ENCODE data around the gene NTHL1. TPM values are rescaled to one million over a fixed set of nuclear protein-coding genes. Genes with fewer than 3 reads are reported as not detected.

NTHL1 gene
- total RNA-seq, 4 donors from 2014 or later, result 22.8 to 56.7 (median 28.1) TPM

GRCh38 chr16:1997494-1998359, 49.9 kb downstream of the NTHL1 start:
- WGBS, 2 donors, result 75 to 86% methylated on average over 13 to 25 of the region's 26 CpGs
- Histone ChIP-seq H3K27me3 (peaks cover 0 to 9% of the 10 kb centered on the region in 2 donors), H3K4me1 (peaks cover 0 to 3% (median under 1%) of the 10 kb centered on the region in 4 donors), H3K9me3 (no peaks in the 10 kb centered on the region), H3K27ac (peak overlapping the region in 1 of 4 donors; percentile 35), H3K36me3 (peaks cover 20 to 69% (median 21%) of the 10 kb centered on the region in 3 donors), H3K4me3 (no peak overlapping the region)
- DNase-seq (ENCODE audit: low spot score in 2 of 2), result no peak
- TF ChIP-seq EP300 (IDR thresholded peaks at IDR 0.05) (no peak), POLR2A (IDR thresholded peaks at IDR 0.05) (no peak)
- TF ChIP-seq, protein P1, sequence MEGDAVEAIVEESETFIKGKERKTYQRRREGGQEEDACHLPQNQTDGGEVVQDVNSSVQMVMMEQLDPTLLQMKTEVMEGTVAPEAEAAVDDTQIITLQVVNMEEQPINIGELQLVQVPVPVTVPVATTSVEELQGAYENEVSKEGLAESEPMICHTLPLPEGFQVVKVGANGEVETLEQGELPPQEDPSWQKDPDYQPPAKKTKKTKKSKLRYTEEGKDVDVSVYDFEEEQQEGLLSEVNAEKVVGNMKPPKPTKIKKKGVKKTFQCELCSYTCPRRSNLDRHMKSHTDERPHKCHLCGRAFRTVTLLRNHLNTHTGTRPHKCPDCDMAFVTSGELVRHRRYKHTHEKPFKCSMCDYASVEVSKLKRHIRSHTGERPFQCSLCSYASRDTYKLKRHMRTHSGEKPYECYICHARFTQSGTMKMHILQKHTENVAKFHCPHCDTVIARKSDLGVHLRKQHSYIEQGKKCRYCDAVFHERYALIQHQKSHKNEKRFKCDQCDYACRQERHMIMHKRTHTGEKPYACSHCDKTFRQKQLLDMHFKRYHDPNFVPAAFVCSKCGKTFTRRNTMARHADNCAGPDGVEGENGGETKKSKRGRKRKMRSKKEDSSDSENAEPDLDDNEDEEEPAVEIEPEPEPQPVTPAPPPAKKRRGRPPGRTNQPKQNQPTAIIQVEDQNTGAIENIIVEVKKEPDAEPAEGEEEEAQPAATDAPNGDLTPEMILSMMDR (IDR thresholded peaks at IDR 0.05), result no peak

GRCh38 chr16:1993731-1994131, 53.9 kb downstream of the NTHL1 start:
- peaks cover 0 to 45% of the 10 kb centered on the region in 2 donors for H3K27me3 ChIP-seq
- no peak overlapping the region for H3K27ac ChIP-seq
- DNase-seq (ENCODE audit: low spot score in 2 of 2), result no peak
- no peak overlapping the region for H3K4me3 ChIP-seq
- H3K36me3 ChIP-seq, result peaks cover 0 to 29% (median 3%) of the 10 kb centered on the region in 3 donors
- H3K9me3 ChIP-seq, result no peaks in the 10 kb centered on the region
- 57 to 63% methylated on average over 2 of the region's 2 CpGs for WGBS, 2 donors
- H3K4me1 ChIP-seq, result peaks cover 0 to 36% (median 16%) of the 10 kb centered on the region in 4 donors
- TF ChIP-seq POLR2A (IDR thresholded peaks at IDR 0.05), result no peak
- TF ChIP-seq, protein P1 (IDR thresholded peaks at IDR 0.05), result no peak
- TF ChIP-seq EP300 (IDR thresholded peaks at IDR 0.05), result no peak

- TF ChIP-seq EP300 (IDR thresholded peaks at IDR 0.05) (no peak), POLR2A (IDR thresholded peaks at IDR 0.05) (no peak)
- TF ChIP-seq, protein P1 (IDR thresholded peaks at IDR 0.05), result no peak
Measured at GRCh38 chr16:1992704-1993317, 54.8 kb downstream of the NTHL1 start.

GRCh38 chr16:1991948-1992703, 55.5 kb downstream of the NTHL1 start:
- Histone ChIP-seq H3K9me3 (no peaks in the 10 kb centered on the region), H3K27me3 (peaks cover 0 to 47% of the 10 kb centered on the region in 2 donors), H3K4me3 (peak overlapping the region; percentile 23 to 44 (median 34)), H3K27ac (peak overlapping the region in 1 of 4 donors; percentile 60), H3K36me3 (peaks cover 0 to 19% (median 0%) of the 10 kb centered on the region in 3 donors), H3K4me1 (peaks cover 0 to 36% (median 16%) of the 10 kb centered on the region in 4 donors)
- peak; percentile 78 to 85 for DNase-seq (ENCODE audit: low spot score in 2 of 2)
- 3 to 4% methylated on average over 30 to 64 of the region's 96 CpGs for WGBS, 2 donors
- TF ChIP-seq POLR2A (IDR thresholded peaks at IDR 0.05) (no peak), EP300 (IDR thresholded peaks at IDR 0.05) (no peak)
- TF ChIP-seq, protein P1 (IDR thresholded peaks at IDR 0.05), result no peak

More at GRCh38 chr16:1992704-1993317, 54.8 kb downstream of the NTHL1 start:
- H3K36me3 ChIP-seq, result peaks cover 0 to 20% (median 0%) of the 10 kb centered on the region in 3 donors
- DNase-seq (ENCODE audit: low spot score in 2 of 2), result no peak
- no peak overlapping the region for H3K27ac ChIP-seq
- H3K4me3 ChIP-seq, result peak overlapping the region in 2 of 4 donors; percentile 38 to 44
- H3K27me3 ChIP-seq, result peaks cover 0 to 47% of the 10 kb centered on the region in 2 donors
- peaks cover 0 to 36% (median 16%) of the 10 kb centered on the region in 4 donors for H3K4me1 ChIP-seq
- no peaks in the 10 kb centered on the region for H3K9me3 ChIP-seq
- 44 to 45% methylated on average over 14 to 27 of the region's 50 CpGs for WGBS, 2 donors
